IMR-90 (cell line): Measurements from ENCODE around the gene FLOT2. TPM values are rescaled to one million over a fixed set of nuclear protein-coding genes. Genes with fewer than 3 reads are reported as not detected.

ENCODE experiments used
- ATAC-seq: fragments of 200-7000 bp; cut with Tn5 transposase; 2 replicates; pipeline ENCODE4 v1.9.1; 2020; ENCODE audit warnings: low read depth, mild to moderate bottlenecking, moderate library complexity
- BruUV-seq: library from RNA; stranded (reverse); fragments of 400-500 nt; replicated peaks from 2 replicates; lab custom pipeline; 2021; lab: Mats Ljungman, UMichigan
- CTCF ChIA-PET: fragments of 300-600 bp; formaldehyde crosslinking; extraction: SDS; loops from one replicate; lab custom pipeline; 2021; ENCODE audit warnings: antibody characterized with exemption; lab: Yijun Ruan, JAX
- POLR2A ChIA-PET: fragments of 300-600 bp; sonication (Branson Sonifier 250); formaldehyde crosslinking; loops from one replicate; lab custom pipeline; 2022; ENCODE audit warnings: antibody characterized with exemption; ENCODE audit not compliant: unreplicated experiment; lab: Charles Lee
- DNase-seq: peaks from one replicate; pipeline ENCODE4 v3.0.0; 2013
- H2AFZ ChIP-seq: replicated peaks from 2 replicates; pipeline ENCODE3; 2013; ENCODE audit warnings: low read length, mild to moderate bottlenecking; ENCODE audit not compliant: poor library complexity
- H2AK5ac ChIP-seq: 2 replicates; pipeline ENCODE4 v1.6.1; 2013; ENCODE audit warnings: low read depth, low read length, inconsistent platforms
- H2AK9ac ChIP-seq: replicated peaks from 2 replicates; pipeline ENCODE3; 2013; ENCODE audit warnings: mild to moderate bottlenecking, low read depth, low read length, moderate library complexity; ENCODE audit not compliant: poor library complexity
- H2BK120ac ChIP-seq: 2 replicates; pipeline ENCODE4 v1.6.1; 2013; ENCODE audit warnings: low read depth, low read length, inconsistent platforms
- H2BK15ac ChIP-seq: 3 replicates; pipeline ENCODE4 v1.6.1; 2013; ENCODE audit warnings: low read depth, low read length, inconsistent platforms
- H2BK20ac ChIP-seq: 2 replicates; pipeline ENCODE4 v1.6.1; 2013; ENCODE audit warnings: low read depth, mild to moderate bottlenecking, inconsistent platforms, low read length, moderate library complexity
- H2BK5ac ChIP-seq: 2 replicates; pipeline ENCODE4 v1.6.1; 2013; ENCODE audit warnings: mild to moderate bottlenecking, low read depth, low read length, inconsistent platforms; ENCODE audit not compliant: poor library complexity, severe bottlenecking
- H3K14ac ChIP-seq: replicated peaks from 2 replicates; pipeline ENCODE4 v1.6.1; 2013; ENCODE audit warnings: low read depth, low read length, inconsistent platforms
- H3K18ac ChIP-seq: 2 replicates; pipeline ENCODE4 v1.6.1; 2013; ENCODE audit warnings: low read depth, low read length, control low read depth
- H3K23ac ChIP-seq: 2 replicates; pipeline ENCODE4 v1.6.1; 2013; ENCODE audit warnings: low read depth, low read length, inconsistent platforms
- H3K27ac ChIP-seq: 2 replicates; pipeline ENCODE4 v1.5.1; 2013; ENCODE audit warnings: mild to moderate bottlenecking, control low read depth, low read length; ENCODE audit not compliant: insufficient read depth
- H3K27me3 ChIP-seq: 2 replicates; pipeline ENCODE4 v1.6.1; 2013; ENCODE audit warnings: low read length; ENCODE audit not compliant: control insufficient read depth, insufficient read depth
- H3K36me3 ChIP-seq: 2 replicates; pipeline ENCODE4 v1.6.1; 2013; ENCODE audit warnings: low read length, mixed read lengths; ENCODE audit not compliant: control insufficient read depth, insufficient read depth
- H3K4ac ChIP-seq: 2 replicates; pipeline ENCODE4 v1.6.1; 2013; ENCODE audit warnings: low read depth, low read length, inconsistent platforms
- H3K4me1 ChIP-seq: 2 replicates; pipeline ENCODE4 v1.6.1; 2013; ENCODE audit warnings: low read length, mixed read lengths; ENCODE audit not compliant: control insufficient read depth, insufficient read depth
- H3K4me2 ChIP-seq: 2 replicates; pipeline ENCODE4 v1.6.1; 2013; ENCODE audit warnings: low read depth, mild to moderate bottlenecking, control low read depth, low read length, moderate library complexity
- H3K4me3 ChIP-seq: 2 replicates; pipeline ENCODE4 v1.5.1; 2013; ENCODE audit warnings: low read depth, mild to moderate bottlenecking, control low read depth, low read length, moderate library complexity; ENCODE audit not compliant: insufficient read depth
- H3K56ac ChIP-seq: 2 replicates; pipeline ENCODE4 v1.6.1; 2013; ENCODE audit warnings: low read length, inconsistent platforms; ENCODE audit not compliant: insufficient read depth; ENCODE audit errors: extremely low read depth
- H3K79me1 ChIP-seq, 2 experiments: 2 replicates each; pipeline ENCODE4 v1.6.1; 2013; ENCODE audit warnings: low read length in 2 of 2, inconsistent platforms in 1 of 2, low read depth in 1 of 2
- H3K9ac ChIP-seq: 2 replicates; pipeline ENCODE4 v1.6.1; 2013; ENCODE audit warnings: low read depth, low read length, control low read depth
- H3K9me1 ChIP-seq: 2 replicates; pipeline ENCODE4 v1.6.1; 2013; ENCODE audit warnings: low read length, inconsistent platforms; ENCODE audit not compliant: insufficient read depth
- H3K9me3 ChIP-seq: 2 replicates; pipeline ENCODE4 v1.6.1; 2013; ENCODE audit warnings: low read length; ENCODE audit not compliant: control insufficient read depth, insufficient read depth
- H4K20me1 ChIP-seq: 2 replicates; pipeline ENCODE4 v1.6.1; 2013; ENCODE audit warnings: low read length, inconsistent platforms; ENCODE audit not compliant: insufficient read depth
- H4K5ac ChIP-seq: 2 replicates; pipeline ENCODE4 v1.6.1; 2013; ENCODE audit warnings: mild to moderate bottlenecking, low read depth, low read length, control low read depth
- H4K8ac ChIP-seq, 2 experiments: 2 replicates each; pipeline ENCODE4 v1.6.1; 2013; ENCODE audit warnings: low read depth in 2 of 2, low read length in 2 of 2, control low read depth in 1 of 2, inconsistent platforms in 1 of 2
- H4K91ac ChIP-seq: 2 replicates; pipeline ENCODE4 v1.6.1; 2013; ENCODE audit warnings: low read depth, low read length, inconsistent platforms; ENCODE audit not compliant: insufficient read depth
- BHLHE40 ChIP-seq: fragments of 150-350 bp; IDR thresholded peaks from 2 replicates; pipeline ENCODE4 v1.6.1; 2016; ENCODE audit warnings: mild to moderate bottlenecking, low read depth, low read length
- CEBPB ChIP-seq: IDR thresholded peaks from 2 replicates; pipeline ENCODE4 v1.6.1; 2012; ENCODE audit warnings: low read depth, low read length, improper control_type of control experiment
- CHD1 ChIP-seq: IDR thresholded peaks from 2 replicates; pipeline ENCODE4 v1.6.1; 2012; ENCODE audit warnings: low read depth, low read length, improper control_type of control experiment
- CTCF ChIP-seq: conservative IDR thresholded peaks from 2 replicates; pipeline ENCODE4 v1.5.1; 2012; ENCODE audit warnings: mild to moderate bottlenecking, low read depth, low read length, improper control_type of control experiment
- ELK1 ChIP-seq: fragments of 150-350 bp; IDR thresholded peaks from 2 replicates; pipeline ENCODE4 v1.6.1; 2016; ENCODE audit warnings: low read depth, mild to moderate bottlenecking, low read length, moderate library complexity, borderline replicate concordance
- FOS ChIP-seq: fragments of 150-350 bp; IDR thresholded peaks from 2 replicates; pipeline ENCODE4 v1.6.1; 2016; ENCODE audit warnings: low read depth, low read length
- MAFK ChIP-seq: IDR thresholded peaks from 2 replicates; pipeline ENCODE4 v1.6.1; 2012; ENCODE audit warnings: low read depth, low read length, improper control_type of control experiment
- MAZ ChIP-seq: IDR thresholded peaks from 2 replicates; pipeline ENCODE4 v1.6.1; 2012; ENCODE audit warnings: low read depth, mild to moderate bottlenecking, low read length, improper control_type of control experiment, moderate library complexity, borderline replicate concordance
- MXI1 ChIP-seq: IDR thresholded peaks from 2 replicates; pipeline ENCODE4 v1.6.1; 2012; ENCODE audit warnings: low read depth, mild to moderate bottlenecking, low read length, moderate library complexity, borderline replicate concordance
- NFE2L2 ChIP-seq: fragments of 150-350 bp; IDR thresholded peaks from 2 replicates; pipeline ENCODE4 v1.6.1; 2016; ENCODE audit warnings: low read depth, mild to moderate bottlenecking, low read length
- POLR2A ChIP-seq: IDR thresholded peaks from 2 replicates; pipeline ENCODE4 v1.6.1; 2012; ENCODE audit warnings: mild to moderate bottlenecking, low read depth, low read length
- RAD21 ChIP-seq: IDR thresholded peaks from 2 replicates; pipeline ENCODE4 v1.6.1; 2012; ENCODE audit warnings: low read length, improper control_type of control experiment
- RCOR1 ChIP-seq: IDR thresholded peaks from 2 replicates; pipeline ENCODE4 v1.6.1; 2012; ENCODE audit warnings: mild to moderate bottlenecking, low read length, improper control_type of control experiment; ENCODE audit not compliant: insufficient replicate concordance
- RFX5 ChIP-seq: IDR thresholded peaks from 2 replicates; pipeline ENCODE4 v1.8.0; 2012; ENCODE audit warnings: low read depth, mild to moderate bottlenecking, low read length, moderate library complexity
- SMC3 ChIP-seq: fragments of 150-350 bp; IDR thresholded peaks from 2 replicates; pipeline ENCODE4 v1.6.1; 2016; ENCODE audit warnings: low read depth, mild to moderate bottlenecking, antibody characterized with exemption, low read length, moderate library complexity
- USF2 ChIP-seq: fragments of 150-350 bp; IDR thresholded peaks from 2 replicates; pipeline ENCODE4 v1.6.1; 2017; ENCODE audit warnings: mild to moderate bottlenecking, antibody characterized with exemption, low read length, low read depth
- WGBS, 2 experiments: methylation state at CpG; one replicate each; pipeline versions ENCODE4 v1.1.5 to v1.1.7; 2013; ENCODE audit warnings: missing lambda C conversion rate in 2 of 2; ENCODE audit not compliant: insufficient read length in 1 of 2; ENCODE audit errors: extremely low coverage in 2 of 2; 5-methylcytosine and 5-hydroxymethylcytosine counted together
- dilution Hi-C: fragments of 300-500 bp; cut with HindIII; formaldehyde crosslinking; loops from one replicate; pipeline ENCODE4 v1.14.3; 2018; ENCODE audit warnings: low sequenced_read_pairs; ENCODE audit not compliant: unreplicated experiment
- in situ Hi-C: fragments of 300-500 bp; cut with MboI; formaldehyde crosslinking; loops from 3 replicates; pipeline ENCODE4 v1.14.3; 2019; ENCODE audit warnings: low sequenced_read_pairs, inconsistent platforms, mixed read lengths
- intact Hi-C: fragments of 100-400 bp; cut with micrococcal nuclease; formaldehyde crosslinking; loops from 2 replicates; pipeline ENCODE4 v1.10.0; 2022
- polyA plus RNA-seq, 3 experiments: library from polyadenylated mRNA; depleted of rRNA; stranded (reverse); fragments of >200 nt; gene quantifications; 2 replicates each; pipeline ENCODE4 v1.2.3, GENCODE V29; 2012; ENCODE audit warnings: low replicate concordance in 1 of 3
- total RNA-seq: library from RNA; depleted of rRNA; stranded (reverse); fragments of >200 nt; gene quantifications from 2 replicates; pipeline ENCODE4 v1.2.3, GENCODE V29; 2012

Gene FLOT2
- total and polyA plus RNA-seq, 2 of the 4 experiments (the other 2 are of a cell fraction) = 19.7 to 67.9 TPM

- BruUV-seq = no TSS peak
- Histone ChIP-seq H4K20me1 (peaks cover 84% of the 10 kb centered on the region), H3K79me1 (peaks cover 48 to 90% of the 10 kb centered on the region in 2 experiments), H3K4me1 (peaks cover 14% of the 10 kb centered on the region), H3K27ac (no peak overlapping the region), H2BK120ac (peak overlapping the region; percentile 53; the same call in 1 of the 2 replicates), H3K23ac (peak overlapping the region; percentile 8), H2BK15ac (peak overlapping the region; percentile 26; the same call in 1 of the 3 replicates), H3K4ac (peak overlapping the region; percentile 29; the same call in 1 of the 2 replicates), H3K4me3 (no peak overlapping the region), H3K56ac (no peak overlapping the region; the same call in 1 of the 2 replicates), H3K14ac (peak overlapping the region; percentile 40), H4K91ac (no peak overlapping the region; the same call in 1 of the 2 replicates), H3K36me3 (peaks cover 20% of the 10 kb centered on the region), H2AFZ (no peak overlapping the region), H4K5ac (no peak overlapping the region), H3K4me2 (peak overlapping the region; percentile 14; the same call in 1 of the 2 replicates), H2AK9ac (no peak overlapping the region), H3K9me1 (peaks cover 27% of the 10 kb centered on the region), H3K18ac (peak overlapping the region; percentile 18; the same call in 1 of the 2 replicates), H2BK5ac (peak overlapping the region; percentile 26), H2BK20ac (peak overlapping the region; percentile 16; the same call in 1 of the 2 replicates), H2AK5ac (peak overlapping the region; percentile 44; the same call in 1 of the 2 replicates), H3K9me3 (peaks cover 8% of the 10 kb centered on the region), H3K9ac (no peak overlapping the region), H3K27me3 (no peaks in the 10 kb centered on the region), H4K8ac (no peak overlapping the region)
- intact Hi-C loops = no loop called here
- no CpG with 5 or more reads among the region's 2 CpGs for WGBS, 2 experiments
- CTCF ChIA-PET = no interaction called here
- POLR2A ChIA-PET = no interaction called here
- TF ChIP-seq SMC3 = no peak
- no peak for TF ChIP-seq CTCF
- no peak for TF ChIP-seq USF2
- no peak for TF ChIP-seq MAFK
- no peak for TF ChIP-seq POLR2A
- no peak for TF ChIP-seq RCOR1
- TF ChIP-seq BHLHE40 = no peak
- no peak for TF ChIP-seq RAD21
- no peak for TF ChIP-seq MAZ
- TF ChIP-seq RFX5 = no peak
- no peak for TF ChIP-seq CEBPB
- no peak for TF ChIP-seq ELK1
- TF ChIP-seq NFE2L2 = no peak
- TF ChIP-seq FOS = no peak
- TF ChIP-seq CHD1 = no peak
- TF ChIP-seq MXI1 = no peak
- in situ Hi-C loops = no loop called here
- dilution Hi-C loops = no loop called here
- ATAC-seq = no peak; the same call in 1 of the 2 replicates
- no peak for DNase-seq
These were observed 28.8 kb upstream of the FLOT2 start for GRCh38 chr17:28926366-28926765.
